Retinal pigment epithelial cell (primary cell): ENCODE results near the gene CD99L2.

Experiments used
- DNase-seq: peaks from one replicate; pipeline ENCODE4 v3.0.0-alpha.2; 2010; ENCODE audit warnings: low read depth
- H3K4me3 ChIP-seq: 2 replicates; pipeline ENCODE4 v1.5.1; 2011; ENCODE audit warnings: mild to moderate bottlenecking, low read length, control low read depth, moderate library complexity
- CTCF ChIP-seq: conservative IDR thresholded peaks from 2 replicates; pipeline ENCODE4 v1.5.1; 2011; ENCODE audit warnings: low read depth, low read length, control low read depth, inconsistent platforms

CD99L2 gene

DNA sequence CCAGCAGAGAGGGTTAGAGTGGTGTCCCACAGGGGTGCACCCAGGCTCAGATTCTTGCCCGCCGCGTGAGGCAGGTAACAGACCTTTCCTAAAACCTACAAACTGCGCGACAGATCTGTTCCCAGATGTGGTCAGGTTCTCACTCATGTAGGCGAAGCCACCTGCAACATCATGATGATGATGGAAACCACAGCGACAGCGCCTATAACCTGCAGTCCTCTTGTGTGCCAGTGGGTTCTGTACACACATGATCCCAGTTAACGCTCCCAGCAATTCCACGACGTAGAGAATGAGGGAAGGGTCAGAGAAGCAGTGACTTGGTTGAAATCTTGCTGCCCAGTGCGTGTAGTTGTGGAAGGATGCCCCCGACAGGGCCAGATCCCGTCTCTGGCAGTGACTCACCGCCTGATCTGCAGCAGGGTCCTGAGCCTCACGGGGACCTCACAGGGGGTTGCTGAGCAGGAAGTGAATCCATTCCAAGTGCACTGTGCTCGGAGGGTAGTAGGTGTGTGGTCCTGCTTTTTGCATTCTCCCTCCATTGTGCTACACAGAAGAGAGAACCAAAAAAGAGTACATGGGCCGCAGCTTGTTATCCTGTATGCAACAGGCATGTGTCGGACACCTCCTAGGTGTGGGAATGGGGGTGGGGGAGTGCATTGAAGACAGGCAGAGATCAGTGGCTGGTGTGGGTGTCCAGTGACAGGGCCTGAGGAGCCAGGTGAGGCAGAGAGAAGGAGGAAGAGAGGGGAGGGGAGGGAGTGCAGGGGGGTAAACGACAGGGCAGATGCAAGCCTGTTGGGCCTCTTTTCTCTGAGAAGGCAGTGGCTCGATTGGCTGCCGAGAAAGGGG, 138.7 kb downstream of the CD99L2 start:
- TF ChIP-seq CTCF: no peak
- DNase-seq: no peak
- H3K4me3 ChIP-seq: no peak overlapping the region

GRCh38 chrX:150757371-150757770, 141.1 kb downstream of the CD99L2 start:
- no peak overlapping the region for H3K4me3 ChIP-seq
- no peak for DNase-seq
- no peak for TF ChIP-seq CTCF

- TF ChIP-seq CTCF: no peak
- no peak overlapping the region for H3K4me3 ChIP-seq
Measured at GRCh38 chrX:150753968-150754367, 144.5 kb downstream of the CD99L2 start.

DNA sequence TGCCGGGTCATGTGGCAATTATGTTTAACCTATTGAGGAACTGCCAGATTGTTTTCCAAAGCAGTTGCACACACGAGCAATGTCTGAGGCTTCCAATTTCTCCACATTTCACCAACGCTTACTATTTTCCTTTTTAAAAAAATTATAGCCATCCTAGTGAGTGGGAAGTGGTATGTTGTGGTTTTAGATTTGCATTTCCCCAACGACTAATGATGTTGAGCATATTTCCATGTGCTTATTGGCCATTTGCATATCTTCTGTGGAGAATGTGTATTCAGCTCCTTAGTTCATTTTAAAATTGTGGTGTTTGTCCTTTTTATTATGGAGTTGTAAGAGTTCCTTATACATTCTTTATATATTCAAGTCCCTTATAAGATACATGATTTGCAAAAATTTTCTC, 145.1 kb downstream of the CD99L2 start:
- no peak overlapping the region for H3K4me3 ChIP-seq
- TF ChIP-seq CTCF: no peak
- no peak for DNase-seq

More at GRCh38 chrX:150753968-150754367, 144.5 kb downstream of the CD99L2 start:
- no peak for DNase-seq

- no peak overlapping the region for H3K4me3 ChIP-seq
- DNase-seq: no peak
- no peak for TF ChIP-seq CTCF
Measured at GRCh38 chrX:150752124-150752523, 146.3 kb downstream of the CD99L2 start.

- TF ChIP-seq CTCF: no peak
- H3K4me3 ChIP-seq: no peak overlapping the region
- no peak for DNase-seq
Measured at GRCh38 chrX:150736475-150736874, 162.0 kb downstream of the CD99L2 start.

- H3K4me3 ChIP-seq: no peak overlapping the region
- DNase-seq: no peak
- no peak for TF ChIP-seq CTCF
Measured at GRCh38 chrX:150731795-150732194, 166.7 kb downstream of the CD99L2 start.
